Memory B cell (primary cell): ENCODE data around the gene SPIN1.
"Not testable (repeated sequence)": the region's sequence is repeated elsewhere in the genome, so short reads cannot be mapped to it uniquely, and the experiment has no call there.

Source experiments
- ATAC-seq: fragments of 150-1000 bp; cut with Tn5 transposase; 2 replicates; pipeline ENCODE4 v1.10.0; 2021; ENCODE audit warnings: low read depth, mild to moderate bottlenecking, moderate library complexity
- DNase-seq, 2 donors: peaks; one replicate each; pipeline ENCODE4 v3.0.0; 2022; ENCODE audit warnings: low spot score in 2 of 2
- H3K27ac Mint-ChIP-seq: one replicate; pipeline ENCODE4 v1.8.0; 2022; ENCODE audit warnings: mild to moderate bottlenecking, moderate library complexity, mixed read lengths
- H3K27me3 Mint-ChIP-seq: one replicate; pipeline ENCODE4 v1.8.0; 2022; ENCODE audit warnings: mixed read lengths
- H3K36me3 Mint-ChIP-seq: one replicate; pipeline ENCODE4 v1.8.0; 2022; ENCODE audit warnings: mild to moderate bottlenecking, mixed read lengths
- H3K4me1 Mint-ChIP-seq: one replicate; pipeline ENCODE4 v1.8.0; 2022; ENCODE audit warnings: mixed read lengths
- H3K4me3 Mint-ChIP-seq: one replicate; pipeline ENCODE4 v1.8.0; 2022; ENCODE audit warnings: mild to moderate bottlenecking, moderate library complexity, mixed read lengths
- H3K9me3 Mint-ChIP-seq: one replicate; pipeline ENCODE4 v1.8.0; 2022; ENCODE audit warnings: mixed read lengths

Gene SPIN1

GRCh38 chr9:88388203-88388885 is at the start of gene SPIN1:
Gene SPIN1, plus strand, starts transcription at chr9:88388444. Its CDS starts 38,096 bp downstream, at chr9:88426540.
- DNase-seq (peak; percentile 88 to 92), ATAC-seq (peak; percentile 80)
- H3K27ac Mint-ChIP-seq = peak within 1 kb of the TSS; percentile 92
- peak within 1 kb of the TSS; percentile 90 for H3K4me3 Mint-ChIP-seq
- peaks cover 19% of the 10 kb centered on the region for H3K4me1 Mint-ChIP-seq
- H3K36me3 Mint-ChIP-seq = no peaks in the 10 kb centered on the region
- H3K27me3 Mint-ChIP-seq = no peaks in the 10 kb centered on the region
- no peaks in the 10 kb centered on the region for H3K9me3 Mint-ChIP-seq

- H3K36me3 Mint-ChIP-seq = no peaks in the 10 kb centered on the region
- H3K9me3 Mint-ChIP-seq = no peaks in the 10 kb centered on the region
- no peak for DNase-seq
- ATAC-seq = no peak
- no peak overlapping the region for H3K27ac Mint-ChIP-seq
- H3K27me3 Mint-ChIP-seq = peaks cover 4% of the 10 kb centered on the region
- H3K4me1 Mint-ChIP-seq = no peaks in the 10 kb centered on the region
- H3K4me3 Mint-ChIP-seq = no peak overlapping the region
Observed at GRCh38 chr9:88339317-88339716, 48.9 kb upstream of the SPIN1 start.

GRCh38 chr9:88342246-88342645 is 46.0 kb upstream of the SPIN1 start:
- Mint-ChIP-seq H3K36me3 (no peaks in the 10 kb centered on the region), H3K9me3 (no peaks in the 10 kb centered on the region), H3K4me1 (no peaks in the 10 kb centered on the region), H3K27me3 (no peaks in the 10 kb centered on the region), H3K27ac (no peak overlapping the region), H3K4me3 (no peak overlapping the region)
- ATAC-seq (no peak), DNase-seq (no peak)

GRCh38 chr9:88344013-88344412 is 44.2 kb upstream of the SPIN1 start:
- Mint-ChIP-seq H3K4me1 (no peaks in the 10 kb centered on the region), H3K27ac (no peak overlapping the region), H3K27me3 (no peaks in the 10 kb centered on the region), H3K36me3 (no peaks in the 10 kb centered on the region), H3K4me3 (no peak overlapping the region), H3K9me3 (no peaks in the 10 kb centered on the region)
- DNase-seq (no peak), ATAC-seq (no peak)

GRCh38 chr9:88350354-88350753 is 37.9 kb upstream of the SPIN1 start:
- ATAC-seq, DNase-seq, H3K27ac Mint-ChIP-seq, H3K27me3 Mint-ChIP-seq, H3K36me3 Mint-ChIP-seq, H3K9me3 Mint-ChIP-seq, H3K4me1 Mint-ChIP-seq, H3K4me3 Mint-ChIP-seq: not testable (repeated sequence)

- H3K27ac Mint-ChIP-seq = no peak overlapping the region
Observed at GRCh38 chr9:88355166-88355565, 33.1 kb upstream of the SPIN1 start.

GRCh38 chr9:88357250-88357649 is 31.0 kb upstream of the SPIN1 start:
- not testable (repeated sequence) for H3K36me3 Mint-ChIP-seq, H3K9me3 Mint-ChIP-seq, H3K27me3 Mint-ChIP-seq, DNase-seq, H3K27ac Mint-ChIP-seq, H3K4me1 Mint-ChIP-seq, ATAC-seq, H3K4me3 Mint-ChIP-seq

More at GRCh38 chr9:88355166-88355565, 33.1 kb upstream of the SPIN1 start:
- Mint-ChIP-seq H3K36me3 (no peaks in the 10 kb centered on the region), H3K27me3 (no peaks in the 10 kb centered on the region), H3K4me3 (no peak overlapping the region), H3K9me3 (no peaks in the 10 kb centered on the region), H3K4me1 (no peaks in the 10 kb centered on the region)
- DNase-seq (no peak), ATAC-seq (no peak)

- H3K9me3 Mint-ChIP-seq = no peaks in the 10 kb centered on the region
- peaks cover 2% of the 10 kb centered on the region for H3K27me3 Mint-ChIP-seq
- H3K27ac Mint-ChIP-seq = no peak overlapping the region
- H3K4me3 Mint-ChIP-seq = no peak overlapping the region
- ATAC-seq (no peak), DNase-seq (no peak)
- no peaks in the 10 kb centered on the region for H3K36me3 Mint-ChIP-seq
- H3K4me1 Mint-ChIP-seq = no peaks in the 10 kb centered on the region
Observed at GRCh38 chr9:88358723-88359122, 29.5 kb upstream of the SPIN1 start.

GRCh38 chr9:88359974-88360373 is 28.3 kb upstream of the SPIN1 start:
- Mint-ChIP-seq H3K36me3 (no peaks in the 10 kb centered on the region), H3K27ac (no peak overlapping the region), H3K4me1 (no peaks in the 10 kb centered on the region), H3K27me3 (peaks cover 4% of the 10 kb centered on the region), H3K4me3 (no peak overlapping the region), H3K9me3 (no peaks in the 10 kb centered on the region)
- ATAC-seq (no peak), DNase-seq (no peak)

- peaks cover 7% of the 10 kb centered on the region for H3K9me3 Mint-ChIP-seq
- H3K36me3 Mint-ChIP-seq = peaks cover 5% of the 10 kb centered on the region
- no peak for DNase-seq
- peaks cover 4% of the 10 kb centered on the region for H3K27me3 Mint-ChIP-seq
- ATAC-seq = no peak
- no peak overlapping the region for H3K4me3 Mint-ChIP-seq
- H3K4me1 Mint-ChIP-seq = no peaks in the 10 kb centered on the region
- H3K27ac Mint-ChIP-seq = no peak overlapping the region
Observed at GRCh38 chr9:88362681-88363080, 25.6 kb upstream of the SPIN1 start.

- Mint-ChIP-seq H3K4me3 (no peak overlapping the region), H3K27ac (no peak overlapping the region), H3K36me3 (peaks cover 9% of the 10 kb centered on the region), H3K9me3 (peaks cover 8% of the 10 kb centered on the region), H3K27me3 (peaks cover 4% of the 10 kb centered on the region), H3K4me1 (no peaks in the 10 kb centered on the region)
- no peak for ATAC-seq
- DNase-seq = no peak
Observed at GRCh38 chr9:88363661-88364060, 24.6 kb upstream of the SPIN1 start.

GRCh38 chr9:88364706-88365105 is 23.5 kb upstream of the SPIN1 start:
- no peak overlapping the region for H3K4me3 Mint-ChIP-seq
- peaks cover 9% of the 10 kb centered on the region for H3K9me3 Mint-ChIP-seq
- no peak overlapping the region for H3K27ac Mint-ChIP-seq

GRCh38 chr9:88370346-88370745 is 17.9 kb upstream of the SPIN1 start:
- ATAC-seq (no peak), DNase-seq (no peak)
- H3K36me3 Mint-ChIP-seq = peaks cover 9% of the 10 kb centered on the region
- H3K27me3 Mint-ChIP-seq = peaks cover 6% of the 10 kb centered on the region
- H3K4me1 Mint-ChIP-seq = no peaks in the 10 kb centered on the region
- no peak overlapping the region for H3K4me3 Mint-ChIP-seq
- H3K9me3 Mint-ChIP-seq = peaks cover 11% of the 10 kb centered on the region
- H3K27ac Mint-ChIP-seq = no peak overlapping the region

More at GRCh38 chr9:88364706-88365105, 23.5 kb upstream of the SPIN1 start:
- Mint-ChIP-seq H3K27me3 (peaks cover 6% of the 10 kb centered on the region), H3K4me1 (no peaks in the 10 kb centered on the region), H3K36me3 (peaks cover 9% of the 10 kb centered on the region)
- no peak for ATAC-seq
- DNase-seq = no peak

- Mint-ChIP-seq H3K27ac (no peak overlapping the region), H3K9me3 (peaks cover 7% of the 10 kb centered on the region), H3K4me3 (no peak overlapping the region), H3K4me1 (no peaks in the 10 kb centered on the region), H3K36me3 (peaks cover 7% of the 10 kb centered on the region), H3K27me3 (peaks cover 6% of the 10 kb centered on the region)
- ATAC-seq (no peak), DNase-seq (no peak)
Observed at GRCh38 chr9:88372103-88372654, 16.1 kb upstream of the SPIN1 start.

- Mint-ChIP-seq H3K27ac (no peak overlapping the region), H3K4me3 (no peak overlapping the region), H3K27me3 (peaks cover 6% of the 10 kb centered on the region), H3K9me3 (peaks cover 4% of the 10 kb centered on the region), H3K4me1 (no peaks in the 10 kb centered on the region), H3K36me3 (peaks cover 3% of the 10 kb centered on the region)
- ATAC-seq (no peak), DNase-seq (no peak)
Observed at GRCh38 chr9:88373045-88373444, 15.2 kb upstream of the SPIN1 start.
